ENCODE results near the gene UTY. TPM values are rescaled to one million over a fixed set of nuclear protein-coding genes. Genes with fewer than 3 reads are reported as not detected.

The UTY gene
- total and polyA plus RNA-seq, 2 experiments from 2014 or later = 15.7 to 36.3 TPM

DNA sequence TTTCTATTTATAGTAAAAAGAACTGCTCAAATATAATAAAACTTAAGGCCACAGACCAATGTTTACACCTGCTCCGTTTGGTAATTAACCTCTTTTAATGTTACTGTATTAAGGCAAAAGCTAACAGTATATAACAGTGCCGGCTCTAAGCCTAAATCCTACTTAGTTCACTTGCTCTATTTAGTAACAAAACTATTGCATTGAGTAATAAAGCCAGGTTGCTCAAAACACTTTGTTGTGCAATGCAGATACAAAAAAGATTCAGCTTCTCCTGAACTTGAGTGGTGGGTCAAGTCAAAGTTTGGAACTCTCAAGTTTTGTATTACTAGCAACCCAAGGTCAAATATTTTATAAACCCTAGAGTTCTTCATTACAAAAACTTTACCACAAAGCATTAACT lies 116.2 kb downstream of the UTY start:
- H3K9me3 Mint-ChIP-seq = no peaks in the 10 kb centered on the region
- Histone ChIP-seq H3K4me3 (no peak overlapping the region), H2AFZ (no peak overlapping the region), H3K36me3 (ENCODE audit: insufficient read depth) (no peaks in the 10 kb centered on the region), H3K4me1 (ENCODE audit: insufficient read depth) (peaks cover 7% of the 10 kb centered on the region; the same call in 1 of the 2 replicates), H3F3A (replicated peaks; ENCODE audit: low read depth) (no peaks in the 10 kb centered on the region), H3K27me3 (ENCODE audit: insufficient read depth) (no peaks in the 10 kb centered on the region), H4K20me1 (replicated peaks; ENCODE audit: insufficient read depth) (no peaks in the 10 kb centered on the region), H3K79me2 (replicated peaks; ENCODE audit: insufficient read depth) (no peaks in the 10 kb centered on the region), H3K27ac (ENCODE audit: low read depth) (no peak overlapping the region), H3K4me2 (no peak overlapping the region), H3K9me2 (ENCODE audit: insufficient read depth) (no peaks in the 10 kb centered on the region)
- peaks cover 9% of the 10 kb centered on the region; the same call in 2 of the 3 replicates for H3K36me3 Mint-ChIP-seq (ENCODE audit: low read depth)
- DNase-seq (ENCODE audit: low spot score) (no peak), ATAC-seq (no peak)
- TF ChIP-seq ZNF331 (CRISPR knock-in tag; IDR thresholded peaks at IDR 0.05; ENCODE audit: low read depth) (no peak), CTCF (conservative IDR thresholded peaks at IDR 0.05; ENCODE audit: low read depth in 2 of 2) (no peak), NANOG (IDR thresholded peaks at IDR 0.05; ENCODE audit: borderline replicate concordance) (no peak), EZH2 (IDR thresholded peaks at IDR 0.05; ENCODE audit: low read depth, unreplicated experiment) (no peak), CREB1 (CRISPR knock-in tag; IDR thresholded peaks at IDR 0.05; ENCODE audit: low read depth) (no peak)
- peaks cover 12% of the 10 kb centered on the region for H3K4me1 Mint-ChIP-seq
- H3K27ac Mint-ChIP-seq = no peak overlapping the region
- no peak overlapping the region for H3K4me3 Mint-ChIP-seq
- no peaks in the 10 kb centered on the region for H3K27me3 Mint-ChIP-seq (ENCODE audit: insufficient read depth, low read depth, poor library complexity)

- Histone ChIP-seq H3K79me2 (replicated peaks; ENCODE audit: insufficient read depth) (no peaks in the 10 kb centered on the region), H3K27me3 (ENCODE audit: insufficient read depth) (no peaks in the 10 kb centered on the region), H3K4me1 (ENCODE audit: insufficient read depth) (peaks cover 7% of the 10 kb centered on the region; the same call in 1 of the 2 replicates), H3K9me2 (ENCODE audit: insufficient read depth) (no peaks in the 10 kb centered on the region), H3K4me3 (no peak overlapping the region), H3K36me3 (ENCODE audit: insufficient read depth) (peaks cover 7% of the 10 kb centered on the region; the same call in 1 of the 2 replicates), H3K4me2 (no peak overlapping the region), H3K27ac (ENCODE audit: low read depth) (no peak overlapping the region), H2AFZ (no peak overlapping the region), H4K20me1 (replicated peaks; ENCODE audit: insufficient read depth) (no peaks in the 10 kb centered on the region), H3F3A (replicated peaks; ENCODE audit: low read depth) (no peaks in the 10 kb centered on the region)
- Mint-ChIP-seq H3K9me3 (no peaks in the 10 kb centered on the region), H3K27ac (no peak overlapping the region), H3K27me3 (ENCODE audit: insufficient read depth, low read depth, poor library complexity) (no peaks in the 10 kb centered on the region), H3K4me3 (no peak overlapping the region), H3K36me3 (ENCODE audit: low read depth) (peaks cover 15% of the 10 kb centered on the region; the same call in 2 of the 3 replicates), H3K4me1 (peaks cover 12% of the 10 kb centered on the region)
- ATAC-seq (no peak), DNase-seq (ENCODE audit: low spot score) (no peak)
- TF ChIP-seq JUNB (IDR thresholded peaks at IDR 0.05; ENCODE audit: unreplicated experiment) (no peak), STAT1 (IDR thresholded peaks at IDR 0.05; ENCODE audit: unreplicated experiment) (no peak), ZNF462 (CRISPR knock-in tag; IDR thresholded peaks at IDR 0.05) (no peak), ZNF114 (CRISPR knock-in tag; IDR thresholded peaks at IDR 0.05) (no peak), CTCF (conservative IDR thresholded peaks at IDR 0.05; ENCODE audit: low read depth in 2 of 2) (no peak), CREB1 (CRISPR knock-in tag; IDR thresholded peaks at IDR 0.05; ENCODE audit: low read depth) (no peak), POLR2AphosphoS5 (IDR thresholded peaks at IDR 0.05; ENCODE audit: low read depth) (no peak), NANOG (IDR thresholded peaks at IDR 0.05; ENCODE audit: borderline replicate concordance) (no peak)
- TF ChIP-seq, protein P1, sequence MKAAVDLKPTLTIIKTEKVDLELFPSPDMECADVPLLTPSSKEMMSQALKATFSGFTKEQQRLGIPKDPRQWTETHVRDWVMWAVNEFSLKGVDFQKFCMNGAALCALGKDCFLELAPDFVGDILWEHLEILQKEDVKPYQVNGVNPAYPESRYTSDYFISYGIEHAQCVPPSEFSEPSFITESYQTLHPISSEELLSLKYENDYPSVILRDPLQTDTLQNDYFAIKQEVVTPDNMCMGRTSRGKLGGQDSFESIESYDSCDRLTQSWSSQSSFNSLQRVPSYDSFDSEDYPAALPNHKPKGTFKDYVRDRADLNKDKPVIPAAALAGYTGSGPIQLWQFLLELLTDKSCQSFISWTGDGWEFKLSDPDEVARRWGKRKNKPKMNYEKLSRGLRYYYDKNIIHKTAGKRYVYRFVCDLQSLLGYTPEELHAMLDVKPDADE (IDR thresholded peaks at IDR 0.05) = no peak
These were observed 117.2 kb downstream of the UTY start for GRCh38 chrY:13362662-13363061.

All from GM23338 (cell line).